SK-N-SH (cell line): ENCODE results near the gene GABRR2. TPM values are rescaled to one million over a fixed set of nuclear protein-coding genes. Genes with fewer than 3 reads are reported as not detected.

Experiments used
- CTCF ChIA-PET: fragments of 300-600, 350-600 bp; formaldehyde crosslinking; extraction: SDS; loops from one replicate; lab custom pipeline; 2021; lab: Yijun Ruan, JAX
- POLR2A ChIA-PET: fragments of 350-600 bp; sonication (Branson Sonifier 250); formaldehyde crosslinking; extraction: SDS; loops from one replicate; lab custom pipeline; 2020; ENCODE audit warnings: antibody characterized with exemption, inconsistent platforms; lab: Yijun Ruan, JAX
- DNase-seq: peaks from one replicate; pipeline ENCODE4 v3.0.0; 2012
- H2AFZ ChIP-seq: fragments of 200-600 bp; sonication (generic); 2 replicates; pipeline ENCODE4 v1.8.1; 2016; ENCODE audit warnings: antibody characterized with exemption, mild to moderate bottlenecking, low read depth
- H3F3A ChIP-seq: fragments of 200-600 bp; sonication (generic); replicated peaks from 2 replicates; pipeline ENCODE3; 2016; ENCODE audit warnings: antibody characterized with exemption, mild to moderate bottlenecking; ENCODE audit not compliant: insufficient read depth
- H3K27ac ChIP-seq, 2 experiments: fragments of 200-500 bp in 1 of 2; fragments of 200-600 bp in 1 of 2; sonication (Bioruptor generic) in 1 of 2; sonication (generic), shearing (Covaris generic) in 1 of 2; 2 replicates each; pipeline versions ENCODE4 v1.5.1 to v1.6.1; 2014 to 2016; ENCODE audit warnings: low read depth in 2 of 2, inconsistent platforms in 1 of 2, low read length in 1 of 2, mild to moderate bottlenecking in 1 of 2, mixed read lengths in 1 of 2
- H3K27me3 ChIP-seq: fragments of 200-600 bp; sonication (generic), shearing (Covaris generic); 2 replicates; pipeline ENCODE4 v1.6.1; 2016; ENCODE audit warnings: mixed run types; ENCODE audit not compliant: insufficient read depth
- H3K36me3 ChIP-seq, 2 experiments: fragments of 200-500 bp in 1 of 2; fragments of 200-600 bp in 1 of 2; sonication (Bioruptor generic) in 1 of 2; sonication (generic) in 1 of 2; replicated peaks in 1 of 2; 2 replicates each; pipeline versions ENCODE3 to v1.5.1; 2014 to 2016; ENCODE audit warnings: low read length in 1 of 2, mild to moderate bottlenecking in 1 of 2; ENCODE audit not compliant: insufficient read depth in 2 of 2, control insufficient read depth in 1 of 2
- H3K4me1 ChIP-seq, 2 experiments: fragments of 200-500 bp in 1 of 2; fragments of 200-600 bp in 1 of 2; sonication (Bioruptor generic) in 1 of 2; sonication (generic), shearing (Covaris generic) in 1 of 2; 2 replicates each; pipeline versions ENCODE4 v1.5.1 to v1.6.1; 2014 to 2016; ENCODE audit warnings: low read depth in 1 of 2, low read length in 1 of 2, mixed run types in 1 of 2; ENCODE audit not compliant: insufficient read depth in 2 of 2, control insufficient read depth in 1 of 2
- H3K4me2 ChIP-seq: fragments of 200-600 bp; sonication (generic), shearing (Covaris generic); 2 replicates; pipeline ENCODE4 v1.6.1; 2017; ENCODE audit warnings: mixed run types
- H3K4me3 ChIP-seq, 2 experiments: fragments of 200-500 bp in 1 of 2; fragments of 200-600 bp in 1 of 2; sonication (Bioruptor generic) in 1 of 2; sonication (generic), shearing (Covaris generic) in 1 of 2; 2 replicates each; pipeline versions ENCODE4 v1.5.1 to v1.8.1; 2014 to 2016; ENCODE audit warnings: low read depth in 2 of 2, inconsistent platforms in 1 of 2, low read length in 1 of 2, mild to moderate bottlenecking in 1 of 2, mixed read lengths in 1 of 2, moderate library complexity in 1 of 2
- H3K79me2 ChIP-seq: fragments of 200-600 bp; sonication (generic); 2 replicates; pipeline ENCODE4 v1.8.1; 2017; ENCODE audit warnings: mild to moderate bottlenecking; ENCODE audit not compliant: insufficient read depth
- H3K9ac ChIP-seq: fragments of 200-600 bp; sonication (generic); 2 replicates; pipeline ENCODE4 v1.6.1; 2017; ENCODE audit warnings: mixed run types
- H3K9me2 ChIP-seq: fragments of 200-600 bp; sonication (generic); 2 replicates; pipeline ENCODE4 v1.6.1; 2017; ENCODE audit warnings: mixed run types
- H3K9me3 ChIP-seq: fragments of 200-600 bp; sonication (generic); 2 replicates; pipeline ENCODE4 v1.6.1; 2017; ENCODE audit warnings: mixed run types, mild to moderate bottlenecking, moderate library complexity
- H4K20me1 ChIP-seq: fragments of 200-600 bp; sonication (generic); 2 replicates; pipeline ENCODE4 v1.6.1; 2017; ENCODE audit warnings: mild to moderate bottlenecking, mixed run types; ENCODE audit not compliant: insufficient read depth
- EP300 ChIP-seq, 2 experiments: IDR thresholded peaks; 2 replicates each; pipeline versions ENCODE4 v1.4.0 to v1.6.1; 2012; ENCODE audit warnings: borderline replicate concordance in 1 of 2, low read depth in 1 of 2, low read length in 1 of 2
- GATA2 ChIP-seq: sonication (generic); formaldehyde crosslinking; IDR thresholded peaks from 2 replicates; pipeline ENCODE4 v1.5.0; 2020; ENCODE audit warnings: mild to moderate bottlenecking, missing genetic modification reagents
- JUND ChIP-seq: IDR thresholded peaks from 2 replicates; pipeline ENCODE4 v1.4.0; 2012
- MXI1 ChIP-seq: IDR thresholded peaks from 2 replicates; pipeline ENCODE4 v1.6.1; 2012; ENCODE audit warnings: mild to moderate bottlenecking, low read depth, low read length, improper control_type of control experiment
- RAD21 ChIP-seq: IDR thresholded peaks from 2 replicates; pipeline ENCODE4 v1.6.1; 2012; ENCODE audit warnings: mild to moderate bottlenecking, low read length
- REST ChIP-seq: IDR thresholded peaks from 2 replicates; pipeline ENCODE4 v1.6.1; 2012; ENCODE audit warnings: mild to moderate bottlenecking, low read depth, low read length, moderate library complexity
- SIN3A ChIP-seq: IDR thresholded peaks from 2 replicates; pipeline ENCODE4 v1.6.1; 2012; ENCODE audit warnings: low read depth, mild to moderate bottlenecking, low read length, moderate library complexity, borderline replicate concordance
- ZBTB33 ChIP-seq: IDR thresholded peaks from 2 replicates; pipeline ENCODE4 v1.4.0; 2012; ENCODE audit warnings: low read depth, borderline replicate concordance
- WGBS: methylation state at CpG from one replicate; pipeline ENCODE4 v1.1.6; 2017; ENCODE audit warnings: low lambda C conversion rate; 5-methylcytosine and 5-hydroxymethylcytosine counted together
- polyA plus RNA-seq, 3 experiments: library from polyadenylated mRNA; depleted of rRNA; stranded (reverse); fragments of >200 nt; gene quantifications; 2 replicates each; pipeline ENCODE4 v1.2.3, GENCODE V29; 2012
- TF ChIP-seq, protein P1 (sequence below): fragments of 150-350 bp; IDR thresholded peaks from 2 replicates; pipeline ENCODE4 v1.6.1; 2017; ENCODE audit warnings: antibody characterized with exemption, low read length, low read depth, borderline replicate concordance

Gene GABRR2
- polyA plus RNA-seq, 1 of the 3 experiments (the other 2 are of a cell fraction): 0.18 TPM

DNA sequence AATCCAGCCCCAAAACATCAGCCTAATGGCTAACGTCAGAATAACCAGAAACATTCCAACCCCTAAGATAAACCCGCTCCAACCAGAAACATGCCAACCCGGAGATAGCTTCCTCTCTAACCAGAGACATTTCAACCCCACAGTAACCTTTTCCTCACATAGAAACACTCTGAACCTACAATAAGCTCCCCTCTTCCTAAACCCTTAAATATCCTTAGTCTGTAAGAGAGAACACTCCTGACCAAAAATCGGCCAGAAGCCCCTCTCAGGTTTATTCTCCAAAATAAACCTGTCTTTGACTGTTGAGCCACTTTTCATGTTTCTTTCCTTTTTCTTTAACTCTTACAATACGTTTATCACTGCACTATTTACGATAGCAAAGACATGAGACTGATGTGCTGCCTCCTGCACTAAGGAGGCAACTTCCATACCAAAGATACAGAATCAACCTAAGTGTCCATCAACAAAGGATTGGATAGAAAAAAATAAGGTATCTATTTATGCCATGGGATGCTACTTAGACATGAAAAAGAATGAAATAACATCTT, 5.0 kb upstream of the GABRR2 start:
- Histone ChIP-seq H3F3A (peaks cover 6% of the 10 kb centered on the region), H3K9ac (no peak overlapping the region), H2AFZ (no peak overlapping the region), H3K4me3 (no peak overlapping the region), H3K9me3 (no peaks in the 10 kb centered on the region), H3K27ac (no peak overlapping the region), H3K36me3 (no peaks in the 10 kb centered on the region), H3K4me2 (no peak overlapping the region), H3K9me2 (no peaks in the 10 kb centered on the region), H3K4me1 (no peaks in the 10 kb centered on the region), H4K20me1 (no peaks in the 10 kb centered on the region), H3K27me3 (no peaks in the 10 kb centered on the region), H3K79me2 (no peaks in the 10 kb centered on the region)
- DNase-seq: no peak
- TF ChIP-seq JUND (no peak), MXI1 (no peak), SIN3A (no peak), EP300 (IDR thresholded peaks at IDR 0.05; ENCODE audit: borderline replicate concordance in 1 of 2, low read depth in 1 of 2, low read length in 1 of 2) (no peak)
- ChIA-PET CTCF (no interaction called here), POLR2A (no interaction called here)
- 76% methylated on average over 6 of the region's 6 CpGs for WGBS

- DNase-seq: no peak
- no peaks in the 10 kb centered on the region for H3K27me3 ChIP-seq
- TF ChIP-seq ZBTB33 (no peak), MXI1 (no peak), RAD21 (no peak), REST (no peak), JUND (no peak), GATA2 (CRISPR knock-in tag) (no peak)
- TF ChIP-seq, protein P1, sequence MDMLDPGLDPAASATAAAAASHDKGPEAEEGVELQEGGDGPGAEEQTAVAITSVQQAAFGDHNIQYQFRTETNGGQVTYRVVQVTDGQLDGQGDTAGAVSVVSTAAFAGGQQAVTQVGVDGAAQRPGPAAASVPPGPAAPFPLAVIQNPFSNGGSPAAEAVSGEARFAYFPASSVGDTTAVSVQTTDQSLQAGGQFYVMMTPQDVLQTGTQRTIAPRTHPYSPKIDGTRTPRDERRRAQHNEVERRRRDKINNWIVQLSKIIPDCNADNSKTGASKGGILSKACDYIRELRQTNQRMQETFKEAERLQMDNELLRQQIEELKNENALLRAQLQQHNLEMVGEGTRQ: no peak
- H3K79me2 ChIP-seq: no peaks in the 10 kb centered on the region
- H4K20me1 ChIP-seq: no peaks in the 10 kb centered on the region
- H3K27ac ChIP-seq: no peak overlapping the region
- H3F3A ChIP-seq: peaks cover 12% of the 10 kb centered on the region
- POLR2A ChIA-PET: no interaction called here
- H2AFZ ChIP-seq: no peak overlapping the region
- H3K9me3 ChIP-seq: no peaks in the 10 kb centered on the region
- H3K4me2 ChIP-seq: no peak overlapping the region
- H3K9me2 ChIP-seq: no peaks in the 10 kb centered on the region
- peaks cover 7 to 14% of the 10 kb centered on the region in 2 experiments for H3K4me1 ChIP-seq
- H3K4me3 ChIP-seq: no peak overlapping the region
- CTCF ChIA-PET: no interaction called here
- H3K36me3 ChIP-seq: no peaks in the 10 kb centered on the region
- no peak overlapping the region for H3K9ac ChIP-seq
These were observed 2.0 kb upstream of the GABRR2 start for GRCh38 chr6:89317067-89317466.
